Fibroblast of gingiva (primary cell): ENCODE measurements around the gene ME3.
"Not testable (repeated sequence)": the region's sequence is repeated elsewhere in the genome, so short reads cannot be mapped to it uniquely, and the experiment has no call there.

Experiments used
- DNase-seq: peaks from one replicate; pipeline ENCODE4 v3.0.0-alpha.2; 2011; ENCODE audit warnings: low read depth

ME3 gene

GRCh38 chr11:86621854-86622253, 50.6 kb downstream of the ME3 start:
- DNase-seq: no peak

GRCh38 chr11:86620891-86621521, 51.4 kb downstream of the ME3 start:
- DNase-seq: peak; percentile 79

GRCh38 chr11:86619428-86619827, 53.0 kb downstream of the ME3 start:
- not testable (repeated sequence) for DNase-seq

GRCh38 chr11:86617502-86617901, 54.9 kb downstream of the ME3 start:
- peak; percentile 71 for DNase-seq

GRCh38 chr11:86615487-86615886, 56.9 kb downstream of the ME3 start:
- DNase-seq: no peak

GRCh38 chr11:86610559-86611341, 61.7 kb downstream of the ME3 start:
- DNase-seq: no peak

GRCh38 chr11:86608251-86608799, 64.1 kb downstream of the ME3 start:
- peak; percentile 76 for DNase-seq

GRCh38 chr11:86606836-86607481, 65.5 kb downstream of the ME3 start:
- peak; percentile 26 for DNase-seq

GRCh38 chr11:86606270-86606835, 66.1 kb downstream of the ME3 start:
- DNase-seq: no peak

GRCh38 chr11:86596861-86597586, 75.4 kb downstream of the ME3 start:
- no peak for DNase-seq

GRCh38 chr11:86595955-86596354, 76.5 kb downstream of the ME3 start:
- no peak for DNase-seq

- no peak for DNase-seq
These were observed 77.0 kb downstream of the ME3 start for GRCh38 chr11:86595451-86595850.

GRCh38 chr11:86594746-86595145, 77.7 kb downstream of the ME3 start:
- DNase-seq: no peak

- DNase-seq: no peak
These were observed 78.6 kb downstream of the ME3 start for GRCh38 chr11:86593833-86594232.

- DNase-seq: peak; percentile 58
These were observed 79.6 kb downstream of the ME3 start for GRCh38 chr11:86592659-86593451.

GRCh38 chr11:86592047-86592591, 80.3 kb downstream of the ME3 start:
- DNase-seq: no peak

- no peak for DNase-seq
These were observed 80.8 kb downstream of the ME3 start for GRCh38 chr11:86591631-86592030.

- no peak for DNase-seq
These were observed 82.4 kb downstream of the ME3 start for GRCh38 chr11:86589856-86590589.

- DNase-seq: no peak
These were observed 83.2 kb downstream of the ME3 start for GRCh38 chr11:86589204-86589603.

- no peak for DNase-seq
These were observed 83.8 kb downstream of the ME3 start for GRCh38 chr11:86588566-86589090.
